NCI-H2196 treated with DMSO at 0.1 percent for 48 hours (cell line): ENCODE data around the gene DHX36.
A peak's percentile ranks its signal among the peaks of the same experiment; 100 is the strongest.

ENCODE experiments used
- DNase-seq: peaks from one replicate; lab custom pipeline; 2025; ENCODE audit not compliant: unreplicated experiment; lab: John Stamatoyannopoulos, UW

Gene DHX36

GRCh38 chr3:154323891-154324738, at the start of gene DHX36:
TSS of gene DHX36 (minus strand) at chr3:154324487. CDS start at chr3:154324416, 71 bp downstream.
- DNase-seq = peak; percentile 90

- DNase-seq = no peak
Measured at GRCh38 chr3:154367221-154367620, 42.9 kb upstream of the DHX36 start.

- DNase-seq = no peak
Measured at GRCh38 chr3:154364849-154365248, 40.6 kb upstream of the DHX36 start.

GRCh38 chr3:154361099-154361498, 36.8 kb upstream of the DHX36 start:
- no peak for DNase-seq

- DNase-seq = no peak
Measured at GRCh38 chr3:154356009-154356408, 31.7 kb upstream of the DHX36 start.

GRCh38 chr3:154349223-154349622, 24.9 kb upstream of the DHX36 start:
- no peak for DNase-seq

GRCh38 chr3:154345422-154346122, 21.3 kb upstream of the DHX36 start:
- DNase-seq = no peak

GRCh38 chr3:154338570-154338969, 14.3 kb upstream of the DHX36 start:
- DNase-seq = no peak

- DNase-seq = no peak
Measured at GRCh38 chr3:154338008-154338407, 13.7 kb upstream of the DHX36 start.

- DNase-seq = peak; percentile 15
Measured at GRCh38 chr3:154334973-154335420, 10.7 kb upstream of the DHX36 start.

GRCh38 chr3:154327871-154328270, 3.6 kb upstream of the DHX36 start:
- no peak for DNase-seq

- peak; percentile 18 for DNase-seq
Measured at GRCh38 chr3:154324919-154325318, 632 bp upstream of the DHX36 start.

- DNase-seq = no peak
Measured at GRCh38 chr3:154316974-154317767, 7.1 kb downstream of the DHX36 start.

GRCh38 chr3:154314152-154314551, 10.1 kb downstream of the DHX36 start:
- DNase-seq = no peak

GRCh38 chr3:154310840-154311239, 13.4 kb downstream of the DHX36 start:
- DNase-seq = no peak

GRCh38 chr3:154307363-154307762, 16.9 kb downstream of the DHX36 start:
- DNase-seq = no peak

GRCh38 chr3:154304936-154305335, 19.4 kb downstream of the DHX36 start:
- DNase-seq = no peak

- DNase-seq = no peak
Measured at GRCh38 chr3:154304116-154304786, 20.0 kb downstream of the DHX36 start.

- no peak for DNase-seq
Measured at GRCh38 chr3:154301561-154301960, 22.7 kb downstream of the DHX36 start.

- no peak for DNase-seq
Measured at GRCh38 chr3:154294016-154294415, 30.3 kb downstream of the DHX36 start.

- no peak for DNase-seq
Measured at GRCh38 chr3:154290187-154290586, 34.1 kb downstream of the DHX36 start.
